ENCODE measurements around the gene ZNF319. TPM values are rescaled to one million over a fixed set of nuclear protein-coding genes. Genes with fewer than 3 reads are reported as not detected.

The ZNF319 gene
- total RNA-seq, 4 donors from 2014 or later: 3.3 to 12.1 (median 8.4) TPM

- peaks cover 0 to 13% (median 0%) of the 10 kb centered on the region in 3 donors for H3K36me3 ChIP-seq
- H3K9me3 ChIP-seq: no peaks in the 10 kb centered on the region
- no peak overlapping the region for H3K4me3 ChIP-seq
- H3K4me1 ChIP-seq: peaks cover 0 to 41% (median 8%) of the 10 kb centered on the region in 4 donors
- no peak for TF ChIP-seq POLR2A (IDR thresholded peaks at IDR 0.05)
- TF ChIP-seq CTCF (IDR thresholded peaks at IDR 0.05): no peak
- H3K27me3 ChIP-seq: no peaks in the 10 kb centered on the region
- H3K27ac ChIP-seq: peak overlapping the region in 2 of 4 donors; percentile 45 to 63
- DNase-seq: no peak
Observed at GRCh38 chr16:58021661-58022551, 21.4 kb upstream of the ZNF319 start.

GRCh38 chr16:58020628-58021521, 20.4 kb upstream of the ZNF319 start:
- no peaks in the 10 kb centered on the region for H3K9me3 ChIP-seq
- H3K27me3 ChIP-seq: no peaks in the 10 kb centered on the region
- peak; percentile 56 to 85 (median 74) for DNase-seq
- no peak overlapping the region for H3K27ac ChIP-seq
- peaks cover 0 to 35% (median 2%) of the 10 kb centered on the region in 4 donors for H3K4me1 ChIP-seq
- no peak overlapping the region for H3K4me3 ChIP-seq
- H3K36me3 ChIP-seq: peaks cover 0 to 13% (median 0%) of the 10 kb centered on the region in 3 donors
- TF ChIP-seq POLR2A (IDR thresholded peaks at IDR 0.05): no peak
- TF ChIP-seq CTCF (IDR thresholded peaks at IDR 0.05): peak; percentile 50 to 83 (median 78)

- peaks cover 0 to 32% (median 2%) of the 10 kb centered on the region in 4 donors for H3K4me1 ChIP-seq
- H3K27me3 ChIP-seq: no peaks in the 10 kb centered on the region
- no peak overlapping the region for H3K27ac ChIP-seq
- peak in 1 of 3 donors; percentile 30 for DNase-seq
- H3K9me3 ChIP-seq: no peaks in the 10 kb centered on the region
- peaks cover 0 to 13% (median 0%) of the 10 kb centered on the region in 3 donors for H3K36me3 ChIP-seq
- no peak overlapping the region for H3K4me3 ChIP-seq
- TF ChIP-seq POLR2A (IDR thresholded peaks at IDR 0.05): no peak
- no peak for TF ChIP-seq CTCF (IDR thresholded peaks at IDR 0.05)
Observed at GRCh38 chr16:58019866-58020538, 19.5 kb upstream of the ZNF319 start.

- Histone ChIP-seq H3K4me3 (no peak overlapping the region), H3K4me1 (peaks cover 0 to 20% (median 0%) of the 10 kb centered on the region in 4 donors), H3K36me3 (peaks cover 0 to 13% (median 0%) of the 10 kb centered on the region in 3 donors), H3K27ac (no peak overlapping the region), H3K27me3 (no peaks in the 10 kb centered on the region), H3K9me3 (no peaks in the 10 kb centered on the region)
- TF ChIP-seq POLR2A (IDR thresholded peaks at IDR 0.05) (no peak), CTCF (IDR thresholded peaks at IDR 0.05) (no peak)
- DNase-seq: peak in 1 of 3 donors; percentile 43
Observed at GRCh38 chr16:58018803-58019202, 18.3 kb upstream of the ZNF319 start.

All from Peyer's patch (tissue), 4 donors.